NCI-H774 (cell line): Measurements from ENCODE around the gene NPBWR2.
A peak's percentile ranks its signal among the peaks of the same experiment; 100 is the strongest.
"Not testable (repeated sequence)": the region's sequence is repeated elsewhere in the genome, so short reads cannot be mapped to it uniquely, and the experiment has no call there.

Experiments used
- DNase-seq: peaks from one replicate; lab custom pipeline; 2025; lab: John Stamatoyannopoulos, UW

NPBWR2 gene

DNA sequence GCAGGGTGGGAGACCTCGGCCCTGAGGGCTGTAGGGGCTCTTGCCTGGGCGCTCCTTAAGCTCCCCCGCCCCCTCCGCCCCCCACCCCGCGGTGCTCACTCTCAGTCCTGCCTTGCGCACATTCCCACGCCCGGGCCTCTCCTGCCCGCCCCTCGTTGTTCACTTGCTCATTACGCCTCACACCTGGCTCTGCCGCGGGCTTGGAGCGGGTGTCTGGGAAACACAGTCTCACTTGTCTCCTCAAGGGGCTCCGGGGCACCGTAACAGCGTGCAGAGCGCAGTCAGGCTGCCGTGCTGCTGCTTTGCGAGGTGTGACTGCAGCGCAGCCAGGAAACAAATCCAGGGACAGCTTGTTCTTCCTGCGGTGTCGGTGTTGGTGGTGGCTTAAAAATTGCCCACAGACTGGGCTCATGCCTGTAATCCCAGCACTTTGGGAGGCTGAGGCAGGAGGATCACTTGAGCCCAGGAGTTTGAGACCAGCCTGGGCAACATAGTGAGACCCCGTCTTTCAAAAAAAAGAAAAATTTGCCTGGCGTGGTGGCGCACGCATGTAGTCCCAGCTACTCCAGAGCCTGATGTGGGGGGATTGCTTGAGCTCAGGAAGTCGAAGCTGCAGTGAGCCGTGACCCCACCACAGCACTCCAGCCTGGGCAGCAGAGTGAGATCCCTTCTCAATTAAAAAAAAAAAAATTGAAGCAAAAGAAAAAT, 4.6 kb downstream of the NPBWR2 start:
- DNase-seq = peak; percentile 51

DNA sequence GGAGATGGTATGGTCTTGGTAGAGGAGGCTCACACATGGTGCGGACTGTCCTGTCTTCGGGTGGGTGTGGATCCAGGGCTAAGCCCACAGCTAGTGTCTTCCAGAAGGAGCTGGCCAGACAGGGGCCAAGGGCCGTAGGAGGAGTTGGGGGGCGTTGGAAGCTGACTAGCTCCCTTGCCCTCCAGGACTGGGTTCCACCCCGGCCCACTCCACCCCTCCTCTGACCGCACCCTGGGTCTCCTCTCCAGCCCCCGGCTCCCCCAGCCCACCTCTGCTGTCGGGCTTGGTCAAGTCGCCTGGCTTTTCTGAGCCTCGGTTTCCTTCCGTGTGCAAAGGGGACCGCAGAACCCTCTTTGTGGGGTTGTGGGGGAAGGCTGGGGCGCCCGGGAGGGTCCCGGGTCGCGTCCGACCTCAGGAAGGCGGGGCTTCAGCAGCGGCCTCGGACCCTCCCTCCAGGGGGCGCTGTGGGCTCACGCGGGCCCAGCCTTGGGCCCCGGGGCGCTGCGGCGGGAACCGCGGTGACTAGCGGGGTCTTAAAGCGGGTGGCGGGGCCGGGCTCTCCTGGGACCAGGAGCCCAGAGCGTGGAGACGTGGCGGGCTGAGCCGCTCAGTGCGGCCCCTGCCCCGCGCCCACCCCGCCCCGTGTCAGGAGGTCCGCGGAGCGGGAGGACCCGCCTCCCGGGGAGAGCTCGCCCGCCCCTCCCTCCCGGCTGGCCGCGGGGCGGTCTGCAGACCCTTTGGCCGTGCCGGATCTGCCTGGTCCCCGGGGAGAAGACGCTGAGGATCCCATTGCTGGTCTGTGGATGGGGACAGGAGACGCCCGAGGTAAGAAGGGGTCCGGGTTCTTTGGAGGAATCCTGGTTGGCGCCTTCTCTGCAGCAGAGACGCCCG, 5.4 kb downstream of the NPBWR2 start:
- peak; percentile 21 for DNase-seq

DNA sequence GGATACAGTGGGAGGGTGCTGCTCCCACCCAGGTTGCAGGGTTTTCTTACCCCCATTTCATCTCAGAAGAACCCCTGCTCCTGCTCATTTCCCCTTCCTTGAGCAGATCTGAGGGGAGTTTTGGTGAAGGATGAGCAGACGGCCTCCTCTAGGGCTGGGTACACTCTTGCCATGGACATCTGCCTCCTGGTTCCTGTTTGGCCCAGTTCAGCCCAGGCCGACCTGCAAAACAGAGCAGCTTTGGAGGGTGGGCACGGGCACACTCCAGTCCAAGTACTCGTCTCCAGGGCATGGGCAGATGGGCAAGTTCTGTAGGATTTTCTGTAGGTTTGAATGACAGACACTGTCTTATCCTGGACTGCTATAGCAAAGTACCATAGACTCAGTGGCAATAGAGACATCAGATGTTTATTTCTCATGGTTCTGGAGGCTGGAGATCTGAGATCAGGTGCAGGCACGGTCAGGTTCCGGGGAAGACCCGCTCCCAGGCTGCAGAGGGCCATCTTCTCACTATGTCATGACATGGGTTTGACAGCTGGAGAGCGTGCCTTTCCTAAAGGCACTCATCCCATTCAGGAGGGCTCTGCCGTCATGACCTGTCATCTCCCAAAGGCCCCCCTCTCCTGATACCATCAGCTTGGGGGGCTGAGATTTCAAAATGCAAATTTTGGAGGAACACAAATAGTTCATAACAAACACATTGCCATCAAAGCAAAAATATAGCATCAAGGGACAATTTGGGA, 6.2 kb downstream of the NPBWR2 start:
- DNase-seq = no peak

DNA sequence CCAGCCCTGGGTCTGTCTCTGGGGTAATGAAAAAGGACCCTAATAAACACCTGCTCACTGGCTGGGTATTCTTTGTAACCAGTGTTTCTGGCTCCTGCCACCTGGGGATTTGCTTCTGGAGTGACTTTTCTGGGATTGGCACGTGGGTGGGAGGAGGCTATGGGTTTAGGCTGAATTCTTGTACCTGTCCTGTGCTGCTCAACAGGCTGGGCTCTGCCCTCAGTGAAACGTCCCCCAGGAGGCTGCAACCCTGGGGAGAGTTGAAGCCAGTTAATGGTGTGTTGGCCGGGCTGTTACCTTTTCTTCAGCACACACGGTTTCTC, 6.8 kb downstream of the NPBWR2 start:
- no peak for DNase-seq

DNA sequence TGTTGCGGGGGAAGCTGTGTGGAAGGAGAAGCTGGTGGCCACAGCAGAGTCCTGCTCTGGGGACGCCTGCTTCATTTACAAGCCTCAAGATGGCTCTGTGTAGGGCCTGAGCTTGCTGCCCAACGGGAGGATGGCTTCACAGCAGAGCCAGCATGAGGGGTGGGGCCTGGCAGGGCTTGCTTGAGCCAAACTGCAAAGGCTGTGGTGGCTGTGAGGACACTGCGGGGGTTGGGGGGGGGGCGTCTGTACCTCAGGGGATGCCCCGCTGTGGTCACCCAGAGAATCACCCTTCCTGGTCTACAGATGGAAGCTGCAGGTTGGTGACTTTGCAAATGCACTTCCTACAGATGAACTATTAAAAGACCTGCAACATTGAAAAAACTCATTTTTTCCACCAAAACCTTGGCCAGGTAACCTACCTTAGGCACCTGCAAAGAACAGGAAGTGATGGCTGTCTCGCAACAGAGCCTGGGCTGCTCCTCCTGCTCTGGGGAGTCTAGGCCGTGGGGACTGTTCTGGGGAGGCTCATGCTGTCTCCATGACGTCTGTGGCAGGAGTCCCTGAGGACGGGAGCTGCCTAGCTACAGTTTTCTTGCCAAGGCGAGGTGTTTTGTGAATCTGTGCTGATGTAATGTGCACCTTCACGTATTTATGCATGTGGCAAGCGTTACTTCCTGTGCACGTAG, 7.3 kb downstream of the NPBWR2 start:
- no peak for DNase-seq

DNA sequence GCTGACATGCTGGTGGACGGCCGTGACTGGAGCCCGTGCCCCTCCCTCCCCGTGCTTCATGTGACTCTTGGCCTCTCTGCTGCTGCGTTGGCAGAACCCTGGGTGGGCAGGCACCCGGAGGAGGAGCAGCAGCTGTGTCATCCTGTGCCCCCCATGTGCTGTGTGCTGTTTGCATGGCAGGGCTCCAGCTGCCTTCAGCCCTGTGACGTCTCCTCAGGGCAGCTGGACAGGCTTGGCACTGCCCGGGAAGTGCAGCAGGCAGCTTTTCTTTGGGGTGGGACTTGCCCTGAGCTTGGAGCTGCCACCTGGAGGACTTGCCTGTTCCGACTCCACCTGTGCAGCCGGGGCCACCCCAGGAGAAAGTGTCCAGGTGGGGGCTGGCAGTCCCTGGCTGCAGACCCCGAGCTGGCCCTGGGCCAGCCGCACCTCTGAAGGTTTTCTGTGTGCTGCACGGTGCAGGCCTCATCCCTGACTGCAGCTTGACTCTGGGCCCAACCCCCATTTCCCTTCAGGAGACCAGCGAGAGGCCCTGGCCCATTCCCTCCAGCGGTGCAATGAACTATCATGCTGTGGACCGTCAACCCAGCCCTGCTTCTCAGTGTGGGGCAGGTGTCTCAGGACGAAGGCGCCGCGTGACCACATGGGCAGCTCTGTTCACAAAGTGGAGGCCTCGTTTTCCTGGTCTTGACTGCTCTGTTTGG, 8.1 kb downstream of the NPBWR2 start:
- no peak for DNase-seq

DNA sequence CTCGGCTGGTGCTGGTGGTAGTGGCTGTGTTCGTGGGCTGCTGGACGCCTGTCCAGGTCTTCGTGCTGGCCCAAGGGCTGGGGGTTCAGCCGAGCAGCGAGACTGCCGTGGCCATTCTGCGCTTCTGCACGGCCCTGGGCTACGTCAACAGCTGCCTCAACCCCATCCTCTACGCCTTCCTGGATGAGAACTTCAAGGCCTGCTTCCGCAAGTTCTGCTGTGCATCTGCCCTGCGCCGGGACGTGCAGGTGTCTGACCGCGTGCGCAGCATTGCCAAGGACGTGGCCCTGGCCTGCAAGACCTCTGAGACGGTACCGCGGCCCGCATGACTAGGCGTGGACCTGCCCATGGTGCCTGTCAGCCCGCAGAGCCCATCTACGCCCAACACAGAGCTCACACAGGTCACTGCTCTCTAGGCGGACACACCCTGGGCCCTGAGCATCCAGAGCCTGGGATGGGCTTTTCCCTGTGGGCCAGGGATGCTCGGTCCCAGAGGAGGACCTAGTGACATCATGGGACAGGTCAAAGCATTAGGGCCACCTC, 8.8 kb downstream of the NPBWR2 start:
- DNase-seq = no peak

DNA sequence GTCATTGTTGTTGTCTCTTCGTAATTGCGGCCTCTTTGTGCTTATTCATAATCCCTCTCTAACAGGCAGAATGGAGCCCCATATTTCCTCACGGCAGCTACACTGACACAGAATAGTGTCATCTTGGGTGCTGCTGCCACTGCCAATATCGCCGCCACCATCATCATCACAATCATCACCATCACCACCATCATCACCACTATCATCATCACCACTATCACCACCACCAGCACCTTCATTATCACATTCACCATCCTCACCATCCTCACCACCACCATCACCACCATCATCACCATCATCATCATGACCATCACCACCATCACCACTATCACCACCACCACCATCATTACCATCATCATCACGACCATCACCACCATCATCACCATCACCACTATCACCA, 10.8 kb downstream of the NPBWR2 start:
- DNase-seq = no peak

DNA sequence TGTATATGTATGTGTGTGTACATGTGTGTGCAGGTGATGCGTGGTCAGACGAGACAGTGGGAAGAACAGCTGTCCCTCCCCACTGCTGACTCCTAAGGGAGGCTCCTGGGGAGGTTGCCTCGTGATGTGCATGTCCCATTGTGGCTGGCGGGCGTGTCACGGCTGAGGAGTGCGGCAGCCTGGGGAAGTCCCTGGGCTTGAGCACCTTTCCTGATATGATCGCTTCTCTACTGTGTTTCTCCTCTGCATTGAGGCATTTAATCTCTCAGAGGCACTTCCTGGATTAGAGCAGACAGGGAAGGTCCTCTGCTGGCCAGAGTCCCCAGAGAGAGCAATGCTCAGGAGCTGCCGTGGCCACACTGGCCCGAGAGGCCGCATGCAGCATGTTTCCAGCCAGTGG, 11.4 kb downstream of the NPBWR2 start:
- no peak for DNase-seq

DNA sequence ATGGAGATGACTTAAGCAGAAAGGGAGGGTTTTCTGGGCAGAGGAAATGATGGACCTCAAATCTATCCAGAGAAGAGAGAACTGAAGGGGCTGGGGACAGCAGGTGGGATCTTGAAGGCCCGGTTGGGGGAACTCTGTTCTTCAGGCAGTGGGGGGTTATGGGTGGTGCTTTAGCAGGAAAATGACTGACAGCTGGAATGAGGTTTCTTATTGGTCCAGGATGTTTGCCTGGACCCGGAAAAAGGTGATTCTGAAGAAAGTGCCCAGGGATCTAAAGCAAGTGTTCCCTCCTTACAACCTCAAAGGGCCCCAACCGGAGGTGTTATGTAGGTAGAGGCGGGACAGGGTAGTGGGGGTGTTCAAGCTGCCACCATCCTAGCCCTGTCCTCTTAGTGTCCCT, 11.9 kb downstream of the NPBWR2 start:
- no peak for DNase-seq

DNA sequence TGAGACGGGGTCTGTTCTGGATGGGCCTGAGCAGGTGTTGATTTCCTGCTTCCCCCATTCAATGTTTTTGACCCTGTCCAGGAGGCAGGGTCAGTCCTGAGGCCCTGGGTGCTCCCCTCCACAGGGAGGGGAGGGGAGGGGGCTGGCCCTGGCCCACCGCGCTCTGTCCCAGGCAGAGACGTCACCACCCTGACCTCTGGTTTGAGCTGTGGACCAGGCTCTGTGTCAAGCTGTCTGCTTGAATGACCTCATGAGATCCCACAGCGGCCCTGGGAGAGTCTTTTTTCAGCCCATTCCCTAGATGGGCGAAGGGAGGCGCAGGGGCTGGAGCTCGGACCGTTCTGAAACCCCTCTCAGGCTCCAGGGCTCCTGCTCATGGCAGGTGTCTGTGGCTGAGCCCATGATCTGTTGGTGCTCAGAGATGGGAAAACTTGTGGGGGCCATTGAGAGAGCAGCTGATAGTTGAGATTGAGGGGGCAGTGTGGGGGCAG, 14.3 kb downstream of the NPBWR2 start:
- no peak for DNase-seq

DNA sequence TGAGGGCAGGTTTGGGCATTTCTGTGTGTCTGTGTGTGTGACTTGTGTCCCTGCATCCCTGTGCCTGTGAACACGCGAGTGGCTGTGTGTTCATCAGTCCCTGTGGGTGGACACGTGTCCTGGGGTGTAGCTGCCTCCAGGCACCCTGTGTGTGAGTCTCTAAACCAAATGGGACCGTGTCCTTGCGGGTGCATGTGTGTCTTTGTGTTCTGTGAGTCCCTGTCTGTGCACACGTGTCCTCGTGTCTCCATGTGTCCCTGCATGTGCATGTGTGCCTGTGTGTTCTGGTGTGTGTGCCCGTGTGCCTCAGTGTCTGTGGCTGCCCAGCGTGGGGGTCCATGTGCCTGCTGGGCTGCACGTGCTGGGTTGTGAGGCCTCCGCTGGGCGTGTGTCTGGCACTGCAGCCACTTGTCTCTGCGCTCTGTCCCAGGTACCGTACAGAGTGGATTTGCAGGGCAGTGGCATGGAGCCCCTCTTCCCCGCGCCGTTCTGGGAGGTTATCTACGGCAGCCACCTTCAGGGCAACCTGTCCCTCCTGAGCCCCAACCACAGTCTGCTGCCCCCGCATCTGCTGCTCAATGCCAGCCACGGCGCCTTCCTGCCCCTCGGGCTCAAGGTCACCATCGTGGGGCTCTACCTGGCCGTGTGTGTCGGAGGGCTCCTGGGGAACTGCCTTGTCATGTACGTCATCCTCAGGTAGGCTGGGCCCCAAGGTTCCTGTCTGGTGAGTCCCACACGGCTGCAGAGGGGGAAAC, 14.9 kb downstream of the NPBWR2 start:
- no peak for DNase-seq

DNA sequence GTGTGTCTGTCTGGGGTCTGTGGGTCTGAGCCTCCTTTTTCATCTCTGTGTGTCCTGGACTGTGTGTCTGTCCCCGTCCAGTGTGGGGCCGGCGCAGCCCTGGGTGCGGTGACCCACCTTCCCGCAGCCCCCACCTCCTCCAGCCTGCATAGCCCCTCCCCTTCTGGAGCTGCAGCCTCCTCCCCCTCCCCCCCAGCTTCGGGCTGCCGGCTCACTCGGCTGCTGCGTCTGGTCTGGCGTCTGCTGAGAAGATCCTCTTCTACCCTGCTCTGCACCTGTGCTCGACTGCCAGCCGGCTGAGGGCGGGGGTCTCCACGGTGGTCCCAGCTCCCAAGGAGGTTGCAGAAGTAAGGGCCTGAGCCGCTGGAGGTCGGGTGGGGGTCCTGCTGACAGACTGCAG, 15.6 kb downstream of the NPBWR2 start:
- no peak for DNase-seq

DNA sequence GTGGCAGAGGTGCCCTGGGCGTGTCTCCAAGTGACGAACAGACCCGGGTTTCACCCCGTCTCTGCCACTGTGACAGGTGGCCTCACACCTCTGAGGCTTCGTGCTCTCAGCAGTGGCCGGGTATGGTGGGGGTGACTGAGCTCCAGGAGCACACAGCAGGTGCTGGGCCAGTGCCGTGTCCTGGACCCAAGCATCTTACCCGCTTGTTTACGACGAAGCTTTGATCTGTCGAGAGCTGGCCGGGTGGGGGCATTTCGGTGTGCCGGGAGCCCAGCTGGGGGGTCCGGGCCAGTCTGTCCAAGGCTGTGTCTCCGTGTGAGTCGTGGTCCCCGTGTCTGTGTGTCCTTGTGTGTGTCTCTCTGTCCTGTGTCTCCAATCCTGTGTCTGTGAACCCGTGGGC, 16.0 kb downstream of the NPBWR2 start:
- DNase-seq = no peak

DNA sequence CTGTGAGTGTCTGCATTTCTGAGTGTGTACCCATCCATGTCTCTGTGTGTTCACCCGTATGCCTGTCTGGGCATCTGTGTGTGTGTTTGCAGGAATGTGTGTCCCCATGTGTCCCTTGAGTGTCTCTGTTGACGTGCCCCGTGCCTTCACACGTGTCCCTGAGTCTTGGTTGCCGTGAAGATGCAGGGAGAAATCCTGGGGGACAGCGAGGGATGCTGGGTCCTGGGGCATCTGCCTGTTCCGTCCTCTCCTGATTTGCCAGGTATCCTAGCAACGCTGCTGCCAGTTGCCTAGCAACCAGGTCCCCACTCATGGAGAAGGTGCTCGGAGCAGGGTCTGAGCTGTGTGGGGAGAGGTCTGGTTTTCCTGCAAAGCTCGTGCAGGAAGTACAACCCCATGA, 17.2 kb downstream of the NPBWR2 start:
- no peak for DNase-seq

DNA sequence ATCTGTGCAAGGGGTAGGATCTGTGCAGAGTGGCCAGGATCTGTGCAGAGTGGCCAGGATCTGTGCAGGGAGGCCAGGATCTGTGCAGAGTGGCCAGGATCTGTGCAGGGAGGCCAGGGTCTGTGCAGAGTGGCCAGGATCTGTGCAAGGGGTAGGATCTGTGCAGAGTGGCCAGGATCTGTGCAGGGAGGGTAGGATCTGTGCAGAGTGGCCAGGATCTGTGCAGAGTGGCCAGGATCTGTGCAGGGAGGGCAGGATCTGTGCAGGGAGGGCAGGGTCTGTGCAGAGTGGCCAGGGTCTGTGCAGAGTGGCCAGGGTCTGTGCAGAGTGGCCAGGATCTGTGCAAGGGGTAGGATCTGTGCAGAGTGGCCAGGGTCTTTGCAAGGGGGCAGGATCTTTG, 18.8 kb downstream of the NPBWR2 start:
- DNase-seq = not testable (repeated sequence)

DNA sequence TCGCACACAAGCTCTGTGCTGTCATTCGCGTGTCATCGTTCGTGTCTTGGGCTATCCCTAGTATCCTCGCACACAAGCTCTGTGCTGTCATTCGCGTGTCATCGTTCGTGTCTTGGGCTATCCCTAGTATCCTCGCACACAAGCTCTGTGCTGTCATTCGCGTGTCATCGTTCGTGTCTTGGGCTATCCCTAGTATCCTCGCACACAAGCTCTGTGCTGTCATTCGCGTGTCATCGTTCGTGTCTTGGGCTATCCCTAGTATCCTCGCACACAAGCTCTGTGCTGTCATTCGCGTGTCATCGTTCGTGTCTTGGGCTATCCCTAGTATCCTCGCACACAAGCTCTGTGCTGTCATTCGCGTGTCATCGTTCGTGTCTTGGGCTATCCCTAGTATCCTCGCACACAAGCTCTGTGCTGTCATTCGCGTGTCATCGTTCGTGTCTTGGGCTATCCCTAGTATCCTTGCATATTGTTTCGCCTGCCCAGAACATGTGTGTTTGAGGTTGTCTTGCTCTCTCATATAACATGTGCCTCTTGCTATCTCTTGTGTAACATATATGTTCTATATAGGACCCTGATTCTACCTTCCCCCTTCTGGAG, 20.0 kb downstream of the NPBWR2 start:
- DNase-seq = not testable (repeated sequence)

DNA sequence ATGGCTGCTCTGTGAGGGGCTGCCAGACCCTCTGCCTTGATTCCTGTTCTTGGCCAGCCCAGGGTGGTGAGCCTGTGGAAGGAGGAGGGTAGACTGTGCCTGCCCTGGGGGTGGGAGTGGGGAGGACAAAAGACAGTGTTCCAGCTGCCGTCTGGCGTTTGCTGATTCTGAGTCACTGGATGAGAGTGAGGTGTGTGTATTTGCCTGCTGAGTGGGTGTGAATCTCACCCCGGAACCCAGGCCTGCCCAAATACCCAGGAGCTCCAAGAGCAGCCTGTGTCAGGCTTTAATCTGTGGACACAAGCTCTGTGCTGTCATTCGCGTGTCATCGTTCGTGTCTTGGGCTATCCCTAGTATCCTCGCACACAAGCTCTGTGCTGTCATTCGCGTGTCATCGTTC, 20.6 kb downstream of the NPBWR2 start:
- no peak for DNase-seq

DNA sequence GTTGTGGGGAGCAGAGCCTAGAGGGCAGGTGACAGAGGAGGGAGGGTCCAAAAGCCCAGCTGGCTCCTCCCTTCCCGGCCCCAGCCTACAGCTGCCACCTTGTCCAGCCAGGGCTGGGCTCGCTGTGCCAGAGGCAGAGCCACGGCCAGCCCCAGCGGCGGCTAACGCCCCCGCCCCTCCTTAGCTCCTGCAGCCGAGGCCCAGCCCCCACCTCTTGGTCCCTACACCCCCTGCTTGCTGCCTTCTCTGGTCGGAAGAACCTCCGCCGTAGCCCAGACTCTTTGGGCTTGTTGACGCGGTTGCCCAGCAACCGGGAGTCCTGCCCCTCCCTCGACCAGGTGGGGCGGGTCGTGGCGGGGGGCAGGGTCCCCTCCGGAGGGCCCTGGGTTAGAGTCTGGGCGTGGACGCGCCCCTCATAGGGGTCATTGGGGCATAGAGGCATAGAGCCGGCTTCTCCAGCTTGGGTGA, 22.6 kb downstream of the NPBWR2 start:
- DNase-seq = no peak
